Stimulated activated CD8-positive, alpha-beta memory T cell treated with anti-CD3 and anti-CD28 coated beads, Interleukin-2, amount 100 ng/mL, for 1 hour (primary cell): ENCODE results near the gene RDH12.
"Not testable (repeated sequence)": the region's sequence is repeated elsewhere in the genome, so short reads cannot be mapped to it uniquely, and the experiment has no call there.

Source experiments
- DNase-seq, 2 donors: peaks; one replicate each; pipeline ENCODE4 v3.0.0-alpha.2; 2020; ENCODE audit warnings: low read depth in 2 of 2

RDH12 gene

DNA sequence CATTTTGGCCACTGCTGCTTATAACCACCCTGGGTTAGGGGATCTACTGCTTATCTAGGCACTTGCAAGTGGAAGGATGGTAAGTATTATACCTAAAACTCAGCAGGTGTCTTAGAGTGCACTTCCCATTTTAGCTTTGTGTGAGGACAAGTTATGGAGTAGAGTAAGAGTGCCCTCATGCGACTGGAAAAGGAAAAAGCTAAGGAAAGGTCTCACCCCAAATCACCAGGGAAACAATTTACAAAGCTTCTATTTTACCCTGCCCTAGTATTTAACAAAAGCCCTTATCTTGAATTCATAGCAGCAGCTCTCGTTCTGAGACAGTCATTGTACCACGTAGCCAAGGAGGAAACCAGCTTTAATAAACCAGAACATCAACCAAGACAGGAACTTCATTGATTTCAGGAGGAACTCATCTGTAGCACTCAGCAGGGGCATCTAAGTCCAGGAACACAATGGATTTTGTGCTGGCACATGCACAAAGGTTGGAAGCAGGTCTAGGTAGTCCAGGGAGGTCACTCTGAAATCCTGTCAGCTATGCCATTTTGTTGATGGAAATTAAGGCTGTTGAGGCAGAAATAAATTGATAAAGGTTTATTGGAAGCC lies 2.9 kb downstream of the RDH12 start:
- no peak for DNase-seq

DNA sequence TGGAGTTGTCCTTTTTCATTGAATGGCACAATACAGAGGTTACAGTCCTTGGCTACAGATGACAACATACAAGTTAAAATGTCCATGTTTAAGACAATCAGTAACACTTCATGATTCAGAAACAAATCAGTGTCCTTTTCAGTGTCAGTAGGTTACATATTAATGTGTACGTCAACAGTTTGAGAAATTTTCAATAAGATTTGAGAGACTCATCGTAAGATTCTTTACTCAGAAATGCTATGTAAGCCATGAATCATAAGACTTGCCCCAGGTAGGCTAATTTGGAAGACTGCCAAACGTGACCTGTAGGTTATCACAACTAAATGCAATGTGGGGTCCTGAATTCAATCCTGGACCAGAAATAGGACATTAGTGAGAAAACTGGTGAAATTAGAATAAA lies 3.5 kb downstream of the RDH12 start:
- DNase-seq: no peak

DNA sequence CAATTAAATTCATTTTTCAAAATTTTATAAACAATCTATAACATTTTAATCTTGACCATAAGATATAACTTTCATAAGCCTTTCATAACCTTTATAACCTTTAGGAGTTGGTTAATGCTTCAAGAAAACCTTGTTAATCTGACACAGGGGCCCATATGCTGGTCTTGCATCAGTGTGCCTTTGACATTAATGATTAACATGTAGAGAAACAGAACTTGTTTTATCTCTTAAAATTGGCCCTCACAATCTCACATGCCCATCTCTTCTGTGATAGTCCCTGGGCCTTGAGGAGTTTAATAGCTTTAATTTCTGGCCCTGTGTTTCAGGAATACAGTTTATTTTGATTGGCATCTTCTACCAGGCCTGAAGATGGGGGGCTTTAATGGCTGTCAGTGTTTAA lies 7.7 kb downstream of the RDH12 start:
- not testable (repeated sequence) for DNase-seq

- DNase-seq: not testable (repeated sequence)
Measured at GRCh38 chr14:67709796-67710195, 8.1 kb downstream of the RDH12 start.

- no peak for DNase-seq
Measured at GRCh38 chr14:67710209-67710608, 8.5 kb downstream of the RDH12 start.

DNA sequence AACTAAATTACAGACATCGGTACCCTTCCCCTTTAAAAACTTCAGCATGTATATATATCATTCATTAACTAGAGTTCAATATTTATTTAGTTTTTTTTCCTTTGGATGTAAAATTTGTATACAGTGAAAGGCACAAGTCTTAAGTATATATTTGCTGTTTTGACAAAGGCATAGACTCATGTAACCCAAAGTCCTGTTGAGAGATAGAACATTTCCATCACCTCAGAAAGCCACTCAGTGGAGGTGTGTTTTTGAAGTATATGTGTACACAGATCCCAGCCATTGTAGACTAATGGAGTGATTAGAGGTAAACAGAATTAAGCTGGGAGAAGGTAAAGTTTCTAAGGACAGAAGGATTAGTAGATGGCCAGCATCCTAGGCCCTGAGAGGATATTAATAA lies 15.4 kb downstream of the RDH12 start:
- no peak for DNase-seq

DNA sequence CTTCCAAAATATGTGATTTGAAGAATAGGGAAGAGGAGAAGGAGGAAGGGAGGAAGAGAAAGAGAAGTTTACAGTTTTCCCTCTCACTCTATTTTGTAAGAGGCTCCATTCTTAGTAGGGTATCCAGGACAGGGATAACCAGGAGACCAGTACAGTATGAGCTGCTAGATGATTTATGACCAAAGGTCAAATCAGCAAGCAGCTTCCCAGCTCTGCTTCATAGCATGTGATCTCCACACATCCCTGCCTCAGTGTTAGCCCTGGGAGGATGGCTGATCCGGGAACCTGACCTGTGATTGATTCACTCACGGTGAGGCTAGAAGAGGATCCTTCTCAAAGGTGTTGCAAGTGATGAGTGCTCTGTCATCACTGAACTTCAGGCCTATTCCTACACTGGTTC lies 16.6 kb downstream of the RDH12 start:
- no peak for DNase-seq

GRCh38 chr14:67719385-67719784 lies 17.7 kb downstream of the RDH12 start:
- DNase-seq: not testable (repeated sequence)

DNA sequence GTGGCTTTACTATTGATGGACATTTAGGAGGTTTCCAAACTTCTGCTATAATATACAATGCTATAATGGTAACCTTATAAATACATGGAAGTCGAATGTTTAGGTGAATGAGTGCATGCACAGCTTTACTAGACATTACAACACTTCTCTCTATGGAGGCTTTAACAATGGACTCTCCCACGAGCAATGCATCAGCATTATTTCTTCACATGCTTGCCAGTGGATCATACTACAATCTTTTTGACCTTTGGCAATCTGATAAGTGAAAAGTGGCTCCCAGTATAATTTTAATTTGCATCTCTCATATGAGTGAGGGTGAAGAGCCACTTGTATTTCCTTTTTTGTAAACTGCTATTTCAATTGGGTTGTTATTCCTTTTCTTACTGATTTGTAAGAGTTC lies 18.2 kb downstream of the RDH12 start:
- DNase-seq: no peak

GRCh38 chr14:67721875-67722274 lies 20.2 kb downstream of the RDH12 start:
- no peak for DNase-seq

DNA sequence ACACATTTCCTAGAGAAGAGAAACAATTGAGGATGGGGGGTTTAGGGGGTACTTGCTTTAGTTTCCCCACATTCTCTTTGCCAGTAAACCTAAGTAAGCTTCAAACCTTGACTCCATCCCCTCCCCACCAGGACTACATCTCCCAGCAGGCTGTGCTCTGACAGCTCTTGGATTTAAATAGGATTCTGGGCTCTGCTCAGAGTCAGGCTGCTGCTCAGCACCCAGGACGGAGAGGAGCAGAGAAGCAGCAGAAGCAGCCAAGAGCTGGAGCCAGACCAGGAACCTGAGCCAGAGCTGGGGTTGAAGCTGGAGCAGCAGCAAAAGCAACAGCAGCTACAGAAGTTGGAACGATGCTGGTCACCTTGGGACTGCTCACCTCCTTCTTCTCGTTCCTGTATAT lies 20.6 kb downstream of the RDH12 start:
- DNase-seq: no peak

- no peak for DNase-seq
Measured at GRCh38 chr14:67725171-67725570, 23.5 kb downstream of the RDH12 start.

- DNase-seq: no peak
Measured at GRCh38 chr14:67727361-67727760, 25.7 kb downstream of the RDH12 start.

- no peak for DNase-seq
Measured at GRCh38 chr14:67728258-67728657, 26.6 kb downstream of the RDH12 start.

DNA sequence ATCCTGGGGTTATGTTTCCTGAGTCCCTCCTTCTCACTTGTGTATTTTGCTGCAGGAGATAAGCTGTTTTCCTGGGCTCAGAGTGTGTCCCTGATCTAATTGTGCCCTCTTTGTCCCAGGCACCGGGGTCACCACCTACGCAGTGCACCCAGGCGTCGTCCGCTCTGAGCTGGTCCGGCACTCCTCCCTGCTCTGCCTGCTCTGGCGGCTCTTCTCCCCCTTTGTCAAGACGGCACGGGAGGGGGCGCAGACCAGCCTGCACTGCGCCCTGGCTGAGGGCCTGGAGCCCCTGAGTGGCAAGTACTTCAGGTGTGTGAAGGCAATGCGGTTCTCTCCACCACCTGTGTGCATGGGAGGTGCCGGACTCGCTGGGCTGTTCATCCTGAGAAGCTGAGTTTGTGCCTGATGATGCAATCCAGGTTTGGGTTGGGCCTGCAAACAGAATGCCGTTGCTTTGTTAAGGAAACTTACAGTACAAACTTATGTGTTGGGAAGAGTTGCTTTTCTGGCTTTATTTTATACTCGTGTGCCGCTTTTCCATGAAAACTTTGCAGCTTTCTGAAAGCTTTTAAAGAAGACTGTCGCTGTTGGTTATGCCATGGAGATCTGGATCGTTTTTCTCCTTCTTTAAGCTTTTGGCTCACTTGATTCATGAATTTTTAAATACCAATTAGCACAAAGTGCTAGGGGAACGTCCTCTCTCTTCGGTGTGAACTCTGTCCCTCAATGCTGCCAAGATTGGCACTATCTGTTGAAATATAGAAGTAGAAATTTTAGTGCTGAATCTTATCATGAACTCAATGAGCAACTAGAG lies 27.6 kb downstream of the RDH12 start:
- DNase-seq: no peak

- DNase-seq: no peak
Measured at GRCh38 chr14:67733616-67734015, 31.9 kb downstream of the RDH12 start.

DNA sequence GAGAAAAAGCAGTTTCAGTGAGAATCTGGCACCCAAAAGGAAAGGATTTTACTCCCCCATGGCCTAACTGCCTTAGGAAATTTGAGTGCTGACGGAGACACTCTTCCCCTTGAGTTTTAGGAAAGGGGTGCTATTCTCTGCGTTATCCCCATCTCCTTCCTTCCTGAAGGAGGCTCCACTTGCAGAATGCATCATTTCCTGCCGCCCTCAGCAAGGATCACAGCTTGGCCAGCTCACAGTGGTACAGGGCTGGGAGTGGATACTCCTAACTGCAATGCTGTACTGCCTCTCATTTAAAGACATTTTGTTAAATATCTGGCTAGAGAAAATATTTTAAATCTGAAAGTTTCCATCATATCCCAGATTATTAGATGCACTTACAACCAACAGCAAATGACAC lies 33.0 kb downstream of the RDH12 start:
- DNase-seq: no peak

DNA sequence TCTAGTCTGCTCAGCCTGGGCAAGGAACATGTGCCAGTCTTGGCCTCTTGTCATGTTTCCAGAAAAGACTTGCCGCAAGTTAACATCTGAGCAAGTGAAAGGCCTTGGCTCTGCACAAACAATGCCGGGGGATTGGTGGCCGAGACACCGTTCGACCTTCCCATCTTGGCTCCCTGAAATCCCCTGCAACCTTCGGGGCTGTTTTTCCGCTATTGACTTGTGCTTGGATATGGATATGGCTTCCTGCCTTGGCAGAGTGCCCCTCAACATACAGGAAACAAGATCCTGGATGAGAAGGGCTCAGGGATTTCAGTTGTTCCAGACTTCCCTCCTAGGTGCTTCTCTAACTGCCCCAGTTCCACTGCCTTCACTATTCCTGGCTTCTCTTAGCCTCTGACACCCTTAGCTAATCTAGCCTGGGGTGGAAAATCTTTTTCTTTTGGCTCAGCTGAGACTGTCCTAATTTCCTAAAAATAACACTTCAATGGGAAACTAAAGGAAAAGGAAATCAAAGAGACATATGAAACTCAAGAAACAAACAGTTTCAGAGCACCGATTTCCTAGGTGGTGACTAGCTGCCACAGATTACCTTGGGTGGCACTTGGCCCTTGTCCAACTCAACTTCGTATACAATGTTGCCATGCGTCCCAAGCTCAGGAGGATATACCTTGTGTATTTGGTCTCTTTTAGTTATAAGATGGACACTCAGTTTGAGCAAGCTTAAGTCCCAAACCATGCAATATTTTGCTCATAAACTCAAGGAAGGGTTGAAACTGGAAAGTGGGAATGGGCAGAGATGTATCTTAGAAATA lies 33.9 kb downstream of the RDH12 start:
- DNase-seq: no peak

DNA sequence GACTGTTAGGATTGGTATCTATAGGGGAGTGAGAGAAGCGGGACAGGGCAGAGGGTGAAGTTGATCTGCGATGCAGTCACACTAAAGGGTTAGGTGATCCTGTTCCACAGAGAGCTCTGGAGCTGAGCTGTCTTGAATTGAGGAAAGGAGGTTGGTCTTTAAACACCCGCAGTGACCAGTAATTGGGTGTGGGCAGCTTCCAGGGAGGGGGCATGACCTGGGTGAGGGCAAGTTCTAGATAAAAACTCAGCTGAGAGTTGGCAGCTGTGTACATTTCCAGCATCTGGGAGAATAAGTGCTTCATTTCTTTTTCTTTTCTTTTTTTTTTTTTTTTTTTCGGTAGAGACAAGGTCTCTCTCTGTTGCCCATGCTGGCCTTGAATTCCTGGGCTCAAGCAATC lies 35.1 kb downstream of the RDH12 start:
- no peak for DNase-seq

GRCh38 chr14:67738740-67739504 lies 37.2 kb downstream of the RDH12 start:
- no peak for DNase-seq

DNA sequence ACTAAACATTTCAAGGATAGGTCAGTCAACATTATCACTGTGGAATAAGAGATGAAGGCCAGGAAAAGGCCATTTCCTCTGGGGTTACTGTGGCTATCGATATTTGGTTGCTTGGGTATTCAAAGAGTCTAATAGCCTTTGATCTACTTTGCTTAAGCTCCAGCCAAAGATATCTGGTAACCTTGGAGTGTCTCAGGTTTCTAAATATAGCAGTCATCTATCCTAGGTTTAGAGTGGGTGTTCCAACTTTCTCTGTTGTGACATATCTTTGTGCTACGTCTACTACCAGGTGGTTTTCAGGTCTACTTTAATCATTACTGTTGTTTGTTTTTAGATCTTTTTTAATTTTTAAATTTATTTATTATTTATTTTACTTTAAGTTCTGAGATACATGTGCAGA lies 42.4 kb downstream of the RDH12 start:
- DNase-seq: no peak

DNA sequence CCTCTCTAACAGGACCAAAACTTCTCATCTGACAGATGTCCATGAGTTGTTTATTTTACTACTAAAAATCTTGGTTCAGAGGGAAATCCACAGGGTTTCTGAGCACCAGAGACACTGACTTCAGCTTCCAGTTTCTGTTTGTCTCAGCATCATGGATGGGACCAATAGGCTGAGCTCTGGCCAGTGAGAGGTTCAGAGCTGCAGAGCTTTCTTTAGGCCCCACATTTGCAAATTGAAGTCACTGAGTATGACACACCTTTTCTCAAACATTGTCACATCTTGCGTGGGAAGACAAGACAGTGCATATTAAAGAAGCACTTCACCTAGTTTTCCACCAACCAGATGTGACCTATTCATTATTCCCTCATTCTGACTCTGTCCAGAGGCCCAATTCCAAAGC lies 45.2 kb downstream of the RDH12 start:
- no peak for DNase-seq
